Activated naive CD4-positive, alpha-beta T cell treated with anti-CD3 and anti-CD28 coated beads, Interleukin-2, amount 50 U/mL, for 72 hours (primary cell): ENCODE data around the gene LILRB1. TPM values are rescaled to one million over a fixed set of nuclear protein-coding genes. Genes with fewer than 3 reads are reported as not detected.
"Not testable (repeated sequence)": the region's sequence is repeated elsewhere in the genome, so short reads cannot be mapped to it uniquely, and the experiment has no call there.

Experiments used
- ATAC-seq, 2 donors: fragments of 150-1000 bp; cut with Tn5 transposase; 2 replicates each; pipeline ENCODE4 v1.10.0; 2021; ENCODE audit warnings: mild to moderate bottlenecking in 2 of 2, moderate library complexity in 2 of 2
- DNase-seq, 2 donors: peaks; one replicate each; pipeline ENCODE4 v3.0.0; 2021 to 2022; ENCODE audit warnings: low spot score in 2 of 2
- H3K27ac Mint-ChIP-seq, 2 donors: one replicate each; pipeline ENCODE4 v1.8.0; 2022; ENCODE audit warnings: mild to moderate bottlenecking in 2 of 2, mixed read lengths in 2 of 2
- H3K36me3 Mint-ChIP-seq, 2 donors: one replicate each; pipeline ENCODE4 v1.8.0; 2022; ENCODE audit warnings: mixed read lengths in 2 of 2
- H3K9me3 Mint-ChIP-seq, 2 donors: one replicate each; pipeline ENCODE4 v1.8.0; 2022; ENCODE audit warnings: mixed read lengths in 2 of 2
- total RNA-seq, 2 donors: library from RNA; stranded (reverse); gene quantifications; one replicate each; pipeline ENCODE4 v1.2.3, GENCODE V29; 2022

Gene LILRB1
- total RNA-seq = under 1 TPM; 0.31 to 0.34 TPM

- not testable (repeated sequence) for H3K9me3 Mint-ChIP-seq, DNase-seq, H3K27ac Mint-ChIP-seq, ATAC-seq, H3K36me3 Mint-ChIP-seq
These were observed at the start of gene LILRB1 for GRCh38 chr19:54630262-54630661. LILRB1 (plus strand) TSS chr19:54630484; CDS start chr19:54631074, 590 bp downstream.

GRCh38 chr19:54586397-54586796, 43.9 kb upstream of the LILRB1 start:
- Mint-ChIP-seq H3K36me3 (peaks cover 0 to 5% of the 10 kb centered on the region in 2 donors), H3K9me3 (peaks cover 14 to 15% of the 10 kb centered on the region in 2 donors), H3K27ac (no peak overlapping the region)
- ATAC-seq = no peak
- DNase-seq = no peak

GRCh38 chr19:54587026-54587425, 43.3 kb upstream of the LILRB1 start:
- ATAC-seq = no peak
- no peak for DNase-seq
- Mint-ChIP-seq H3K36me3 (peaks cover 0 to 5% of the 10 kb centered on the region in 2 donors), H3K27ac (no peak overlapping the region), H3K9me3 (peaks cover 14 to 15% of the 10 kb centered on the region in 2 donors)

- not testable (repeated sequence) for H3K27ac Mint-ChIP-seq, DNase-seq, H3K36me3 Mint-ChIP-seq, ATAC-seq, H3K9me3 Mint-ChIP-seq
These were observed 36.8 kb upstream of the LILRB1 start, which contains the start of gene LILRA1 for GRCh38 chr19:54593445-54593844. LILRA1 (plus strand) TSS chr19:54593632; CDS start chr19:54594245, 613 bp downstream.

GRCh38 chr19:54593931-54594626, 36.2 kb upstream of the LILRB1 start:
- ATAC-seq, H3K9me3 Mint-ChIP-seq, H3K36me3 Mint-ChIP-seq, DNase-seq, H3K27ac Mint-ChIP-seq: not testable (repeated sequence)

- DNase-seq = no peak
- Mint-ChIP-seq H3K36me3 (no peaks in the 10 kb centered on the region), H3K9me3 (peaks cover 2 to 6% of the 10 kb centered on the region in 2 donors), H3K27ac (no peak overlapping the region)
- no peak for ATAC-seq
These were observed 35.5 kb upstream of the LILRB1 start for GRCh38 chr19:54594737-54595136.

GRCh38 chr19:54595680-54596436, 34.4 kb upstream of the LILRB1 start:
- H3K36me3 Mint-ChIP-seq, H3K27ac Mint-ChIP-seq, DNase-seq, H3K9me3 Mint-ChIP-seq, ATAC-seq: not testable (repeated sequence)

- no peak overlapping the region for H3K27ac Mint-ChIP-seq
- no peak for ATAC-seq
- no peaks in the 10 kb centered on the region for H3K36me3 Mint-ChIP-seq
- H3K9me3 Mint-ChIP-seq = no peaks in the 10 kb centered on the region
- no peak for DNase-seq
These were observed 30.1 kb upstream of the LILRB1 start for GRCh38 chr19:54600212-54600611.

GRCh38 chr19:54606230-54606629, 24.1 kb upstream of the LILRB1 start:
- no peak for ATAC-seq
- no peak overlapping the region for H3K27ac Mint-ChIP-seq
- no peaks in the 10 kb centered on the region for H3K9me3 Mint-ChIP-seq
- DNase-seq = no peak
- peaks cover 0 to 6% of the 10 kb centered on the region in 2 donors for H3K36me3 Mint-ChIP-seq

GRCh38 chr19:54606891-54607784, 23.1 kb upstream of the LILRB1 start:
- H3K9me3 Mint-ChIP-seq = no peaks in the 10 kb centered on the region
- ATAC-seq (peak in 1 of 2 donors; percentile 39), DNase-seq (no peak)
- peaks cover 0 to 6% of the 10 kb centered on the region in 2 donors for H3K36me3 Mint-ChIP-seq
- no peak overlapping the region for H3K27ac Mint-ChIP-seq

GRCh38 chr19:54607785-54608150, 22.5 kb upstream of the LILRB1 start:
- ATAC-seq (no peak), DNase-seq (no peak)
- Mint-ChIP-seq H3K9me3 (no peaks in the 10 kb centered on the region), H3K27ac (no peak overlapping the region), H3K36me3 (peaks cover 0 to 6% of the 10 kb centered on the region in 2 donors)

GRCh38 chr19:54608205-54608604, 22.1 kb upstream of the LILRB1 start:
- Mint-ChIP-seq H3K36me3 (peaks cover 0 to 6% of the 10 kb centered on the region in 2 donors), H3K27ac (no peak overlapping the region), H3K9me3 (no peaks in the 10 kb centered on the region)
- no peak for DNase-seq
- ATAC-seq = no peak

GRCh38 chr19:54608792-54609191, 21.5 kb upstream of the LILRB1 start:
- ATAC-seq (no peak), DNase-seq (no peak)
- Mint-ChIP-seq H3K36me3 (peaks cover 0 to 6% of the 10 kb centered on the region in 2 donors), H3K27ac (no peak overlapping the region), H3K9me3 (peaks cover 0 to 3% of the 10 kb centered on the region in 2 donors)

GRCh38 chr19:54609356-54609791, 20.9 kb upstream of the LILRB1 start:
- H3K9me3 Mint-ChIP-seq = peaks cover 0 to 8% of the 10 kb centered on the region in 2 donors
- H3K27ac Mint-ChIP-seq = no peak overlapping the region
- ATAC-seq (no peak), DNase-seq (no peak)
- H3K36me3 Mint-ChIP-seq = peaks cover 0 to 6% of the 10 kb centered on the region in 2 donors

- ATAC-seq (no peak), DNase-seq (no peak)
- peaks cover 0 to 6% of the 10 kb centered on the region in 2 donors for H3K36me3 Mint-ChIP-seq
- H3K27ac Mint-ChIP-seq = no peak overlapping the region
- peaks cover 0 to 8% of the 10 kb centered on the region in 2 donors for H3K9me3 Mint-ChIP-seq
These were observed 17.9 kb upstream of the LILRB1 start for GRCh38 chr19:54612428-54612827.

GRCh38 chr19:54614726-54615125, 15.6 kb upstream of the LILRB1 start:
- Mint-ChIP-seq H3K27ac (no peak overlapping the region), H3K36me3 (peaks cover 0 to 2% of the 10 kb centered on the region in 2 donors), H3K9me3 (peaks cover 0 to 8% of the 10 kb centered on the region in 2 donors)
- DNase-seq = no peak
- no peak for ATAC-seq
